ENCODE results near the gene RPS25. TPM values are rescaled to one million over a fixed set of nuclear protein-coding genes. Genes with fewer than 3 reads are reported as not detected.

RPS25 gene
- total RNA-seq, 2 donors from 2014 or later = 672 to 840 TPM

Other genes starting within 250 kb of the RPS25 start
- 100 to 1,000 TPM in 1 of 2 donors, 10 to 100 TPM in 1; 77.2 to 161 TPM for gene DDX6, start 227.2 kb downstream of the RPS25 start, total RNA-seq
- gene CXCR5, start 134.5 kb downstream of the RPS25 start, total RNA-seq = not detected
- gene BCL9L, start 92.4 kb downstream of the RPS25 start, total RNA-seq = 10 to 100 TPM; 28.6 to 68.8 TPM
- not detected for gene UPK2, start 62.0 kb downstream of the RPS25 start, total RNA-seq
- gene FOXR1, start 46.6 kb downstream of the RPS25 start, total RNA-seq = not detected
- 100 to 1,000 TPM in 1 of 2 donors, 10 to 100 TPM in 1; 63.5 to 128 TPM for gene CENATAC, start 20.2 kb downstream of the RPS25 start, total RNA-seq
- 10 to 100 TPM; 58.2 to 63.0 TPM for gene TRAPPC4, start 423 bp upstream of the RPS25 start, total RNA-seq
- 10 to 100 TPM; 12.5 to 15.0 TPM for gene SLC37A4, start 12.5 kb upstream of the RPS25 start, total RNA-seq
- gene HYOU1, start 38.9 kb upstream of the RPS25 start, total RNA-seq = 100 to 1,000 TPM in 1 of 2 donors, 10 to 100 TPM in 1; 94.1 to 140 TPM
- 10 to 100 TPM; 32.0 to 35.3 TPM for gene VPS11, start 49.5 kb upstream of the RPS25 start, total RNA-seq
- 10 to 100 TPM in 1 of 2 donors, 1 to 10 TPM in 1; 5.7 to 27.2 TPM for gene HMBS, start 66.5 kb upstream of the RPS25 start, total RNA-seq
- 10 to 100 TPM; 21.4 to 44.3 TPM for gene DPAGT1, start 83.5 kb upstream of the RPS25 start, total RNA-seq
- 10 to 100 TPM; 10.0 to 13.4 TPM for gene C2CD2L, start 89.0 kb upstream of the RPS25 start, total RNA-seq
- gene HINFP, start 103.2 kb upstream of the RPS25 start, total RNA-seq = 10 to 100 TPM; 13.4 to 34.7 TPM
- 1 to 10 TPM in 1 of 2 donors, not detected in 1; 1.6 TPM for gene ABCG4, start 130.7 kb upstream of the RPS25 start, total RNA-seq
- gene NLRX1, start 150.4 kb upstream of the RPS25 start, total RNA-seq = 10 to 100 TPM; 18.9 to 20.2 TPM
- under 1 TPM in 1 of 2 donors, not detected in 1; 0.41 TPM for gene NHERF4, start 167.1 kb upstream of the RPS25 start, total RNA-seq
- gene CBL, start 188.0 kb upstream of the RPS25 start, total RNA-seq = 10 to 100 TPM; 21.0 to 23.2 TPM

All from thoracic aorta (tissue), 2 donors.